ENCODE measurements around the gene OBSCN.

Gene OBSCN

GRCh38 chr1:228317411-228317828 lies 109.6 kb downstream of the OBSCN start:
- TF ChIP-seq, protein P1, sequence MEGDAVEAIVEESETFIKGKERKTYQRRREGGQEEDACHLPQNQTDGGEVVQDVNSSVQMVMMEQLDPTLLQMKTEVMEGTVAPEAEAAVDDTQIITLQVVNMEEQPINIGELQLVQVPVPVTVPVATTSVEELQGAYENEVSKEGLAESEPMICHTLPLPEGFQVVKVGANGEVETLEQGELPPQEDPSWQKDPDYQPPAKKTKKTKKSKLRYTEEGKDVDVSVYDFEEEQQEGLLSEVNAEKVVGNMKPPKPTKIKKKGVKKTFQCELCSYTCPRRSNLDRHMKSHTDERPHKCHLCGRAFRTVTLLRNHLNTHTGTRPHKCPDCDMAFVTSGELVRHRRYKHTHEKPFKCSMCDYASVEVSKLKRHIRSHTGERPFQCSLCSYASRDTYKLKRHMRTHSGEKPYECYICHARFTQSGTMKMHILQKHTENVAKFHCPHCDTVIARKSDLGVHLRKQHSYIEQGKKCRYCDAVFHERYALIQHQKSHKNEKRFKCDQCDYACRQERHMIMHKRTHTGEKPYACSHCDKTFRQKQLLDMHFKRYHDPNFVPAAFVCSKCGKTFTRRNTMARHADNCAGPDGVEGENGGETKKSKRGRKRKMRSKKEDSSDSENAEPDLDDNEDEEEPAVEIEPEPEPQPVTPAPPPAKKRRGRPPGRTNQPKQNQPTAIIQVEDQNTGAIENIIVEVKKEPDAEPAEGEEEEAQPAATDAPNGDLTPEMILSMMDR (IDR thresholded peaks at IDR 0.05) = no peak
- H3K4me1 Mint-ChIP-seq = no peaks in the 10 kb centered on the region
- H3K27me3 Mint-ChIP-seq (ENCODE audit: low read depth, poor library complexity) = no peaks in the 10 kb centered on the region
- H3K4me3 Mint-ChIP-seq = no peak overlapping the region
- H3K36me3 Mint-ChIP-seq (ENCODE audit: low read depth) = peaks cover 7% of the 10 kb centered on the region
- H3K9me3 Mint-ChIP-seq = no peaks in the 10 kb centered on the region
- H3K27ac Mint-ChIP-seq = no peak overlapping the region
- DNase-seq = no peak

GRCh38 chr1:228317891-228318810 lies 110.3 kb downstream of the OBSCN start:
- Mint-ChIP-seq H3K4me1 (no peaks in the 10 kb centered on the region), H3K27ac (no peak overlapping the region), H3K4me3 (no peak overlapping the region), H3K9me3 (no peaks in the 10 kb centered on the region), H3K27me3 (ENCODE audit: low read depth, poor library complexity) (no peaks in the 10 kb centered on the region), H3K36me3 (ENCODE audit: low read depth) (peaks cover 14% of the 10 kb centered on the region)
- TF ChIP-seq, protein P1 (IDR thresholded peaks at IDR 0.05) = no peak
- no peak for DNase-seq

DNA sequence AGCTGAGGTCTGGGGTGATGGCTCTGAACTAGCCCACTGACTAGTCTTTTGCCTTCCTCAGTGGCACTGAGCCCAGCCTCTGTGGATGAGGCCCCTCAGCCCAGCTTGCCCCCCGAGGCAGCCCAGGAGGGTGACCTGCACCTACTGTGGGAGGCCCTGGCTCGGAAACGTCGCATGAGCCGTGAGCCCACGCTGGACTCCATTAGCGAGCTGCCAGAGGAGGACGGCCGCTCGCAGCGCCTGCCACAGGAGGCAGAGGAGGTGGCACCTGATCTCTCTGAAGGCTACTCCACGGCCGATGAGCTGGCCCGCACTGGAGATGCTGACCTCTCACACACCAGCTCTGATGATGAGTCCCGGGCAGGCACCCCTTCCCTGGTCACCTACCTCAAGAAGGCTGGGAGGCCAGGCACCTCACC lies 111.0 kb downstream of the OBSCN start:
- Mint-ChIP-seq H3K4me1 (no peaks in the 10 kb centered on the region), H3K27me3 (ENCODE audit: low read depth, poor library complexity) (no peaks in the 10 kb centered on the region), H3K27ac (no peak overlapping the region), H3K9me3 (no peaks in the 10 kb centered on the region), H3K36me3 (ENCODE audit: low read depth) (peaks cover 20% of the 10 kb centered on the region), H3K4me3 (no peak overlapping the region)
- no peak for DNase-seq
- TF ChIP-seq, protein P1 (IDR thresholded peaks at IDR 0.05) = no peak

DNA sequence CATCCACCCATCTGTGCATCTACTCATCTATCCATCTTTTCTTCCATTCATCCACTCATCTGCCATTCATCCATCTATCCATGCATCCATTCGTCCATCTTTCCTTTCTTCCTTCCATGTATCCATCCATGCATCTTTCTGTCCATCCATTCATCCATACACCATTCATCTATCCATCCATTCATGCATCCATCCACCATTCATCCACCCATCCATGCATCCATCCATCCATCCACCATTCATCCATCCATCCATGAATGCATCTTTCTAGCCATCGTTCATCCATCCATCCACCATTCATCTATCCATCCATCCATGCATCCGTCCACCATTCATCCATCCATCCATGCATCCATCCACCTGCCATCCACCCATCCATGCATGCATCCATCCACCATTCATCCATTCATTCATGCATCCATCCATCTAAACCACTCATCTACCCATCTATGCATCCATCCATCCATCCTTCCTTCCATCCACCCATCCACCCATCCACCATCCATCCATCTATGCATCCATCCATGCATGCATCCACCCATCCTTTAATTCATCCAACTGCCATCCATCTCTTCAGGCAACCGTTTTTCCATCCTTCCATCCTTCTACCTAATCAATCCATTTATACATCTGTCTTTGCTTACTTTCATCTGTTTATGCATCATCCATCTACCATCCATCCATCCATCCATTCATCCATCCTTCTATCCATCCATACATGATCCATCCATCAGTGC lies 111.7 kb downstream of the OBSCN start:
- H3K9me3 Mint-ChIP-seq = peaks cover 2% of the 10 kb centered on the region
- TF ChIP-seq, protein P1 (IDR thresholded peaks at IDR 0.05) = no peak
- H3K36me3 Mint-ChIP-seq (ENCODE audit: low read depth) = peaks cover 25% of the 10 kb centered on the region
- H3K4me3 Mint-ChIP-seq = no peak overlapping the region
- no peak for DNase-seq
- H3K27ac Mint-ChIP-seq = no peak overlapping the region
- no peaks in the 10 kb centered on the region for H3K27me3 Mint-ChIP-seq (ENCODE audit: low read depth, poor library complexity)
- no peaks in the 10 kb centered on the region for H3K4me1 Mint-ChIP-seq

GRCh38 chr1:228320394-228320793 lies 112.5 kb downstream of the OBSCN start:
- Mint-ChIP-seq H3K4me3 (no peak overlapping the region), H3K27me3 (ENCODE audit: low read depth, poor library complexity) (no peaks in the 10 kb centered on the region), H3K27ac (no peak overlapping the region), H3K9me3 (peaks cover 9% of the 10 kb centered on the region), H3K4me1 (no peaks in the 10 kb centered on the region), H3K36me3 (ENCODE audit: low read depth) (peaks cover 34% of the 10 kb centered on the region)
- no peak for DNase-seq
- TF ChIP-seq, protein P1 (IDR thresholded peaks at IDR 0.05) = no peak
